Esophagus (tissue), 2 donors: ENCODE results near the gene ANKLE1. TPM values are rescaled to one million over a fixed set of nuclear protein-coding genes. Genes with fewer than 3 reads are reported as not detected.

Experiments
- H3K27ac ChIP-seq, 2 donors: one replicate each; pipeline ENCODE4 v1.5.1; 2013; ENCODE audit warnings: low read depth in 2 of 2, mild to moderate bottlenecking in 2 of 2, inconsistent platforms in 1 of 2, low read length in 1 of 2, moderate library complexity in 1 of 2
- H3K27me3 ChIP-seq, 2 donors: one replicate each; pipeline ENCODE4 v1.6.1; 2013; ENCODE audit warnings: low read length in 2 of 2, control low read depth in 1 of 2, mild to moderate bottlenecking in 1 of 2; ENCODE audit not compliant: insufficient read depth in 2 of 2, control insufficient read depth in 1 of 2
- H3K36me3 ChIP-seq, 2 donors: one replicate each; pipeline ENCODE4 v1.6.1; 2013; ENCODE audit warnings: low read length in 1 of 2; ENCODE audit not compliant: control insufficient read depth in 2 of 2, insufficient read depth in 2 of 2
- H3K4me1 ChIP-seq, 2 donors: one replicate each; pipeline ENCODE4 v1.6.1; 2013; ENCODE audit warnings: low read length in 1 of 2; ENCODE audit not compliant: control insufficient read depth in 2 of 2, insufficient read depth in 2 of 2
- H3K4me3 ChIP-seq, 2 donors: one replicate each; pipeline ENCODE4 v1.5.1; 2013; ENCODE audit warnings: low read length in 2 of 2, mild to moderate bottlenecking in 2 of 2, low read depth in 1 of 2, moderate library complexity in 1 of 2
- H3K9me3 ChIP-seq, 2 donors: one replicate each; pipeline ENCODE4 v1.6.1; 2013; ENCODE audit warnings: mild to moderate bottlenecking in 2 of 2, low read depth in 1 of 2, low read length in 1 of 2, moderate library complexity in 1 of 2; ENCODE audit not compliant: control insufficient read depth in 2 of 2, insufficient read depth in 1 of 2
- WGBS, 2 donors: extraction: QIAGEN DNeasy Blood & Tissue Kit; methylation state at CpG; one replicate each; pipeline ENCODE4 v1.1.7; 2013; 5-methylcytosine and 5-hydroxymethylcytosine counted together
- polyA plus RNA-seq, 2 donors: library from polyadenylated mRNA; stranded (reverse); fragments of 200-250 nt; gene quantifications; one replicate each; pipeline ENCODE4 v1.2.3, GENCODE V29; 2013
- donor health status: healthy with polysubstance abuse.
- donor health status: Bipolar disorder and iron deficiency.

Gene ANKLE1
- polyA plus RNA-seq, 2 donors, result 0.22 to 0.45 TPM

- peaks cover 14 to 24% of the 10 kb centered on the region in 2 donors for H3K36me3 ChIP-seq
- H3K27me3 ChIP-seq, result no peaks in the 10 kb centered on the region
- WGBS, 2 donors, result 78 to 81% methylated on average over 20 of the region's 20 CpGs
- H3K4me1 ChIP-seq, result peaks cover 5 to 17% of the 10 kb centered on the region in 2 donors
- peaks cover 0 to 6% of the 10 kb centered on the region in 2 donors for H3K9me3 ChIP-seq
- no peak overlapping the region for H3K4me3 ChIP-seq
- H3K27ac ChIP-seq, result peak overlapping the region in 1 of 2 donors; percentile 18
Observed at GRCh38 chr19:17312189-17313113, 30.8 kb downstream of the ANKLE1 start.

DNA sequence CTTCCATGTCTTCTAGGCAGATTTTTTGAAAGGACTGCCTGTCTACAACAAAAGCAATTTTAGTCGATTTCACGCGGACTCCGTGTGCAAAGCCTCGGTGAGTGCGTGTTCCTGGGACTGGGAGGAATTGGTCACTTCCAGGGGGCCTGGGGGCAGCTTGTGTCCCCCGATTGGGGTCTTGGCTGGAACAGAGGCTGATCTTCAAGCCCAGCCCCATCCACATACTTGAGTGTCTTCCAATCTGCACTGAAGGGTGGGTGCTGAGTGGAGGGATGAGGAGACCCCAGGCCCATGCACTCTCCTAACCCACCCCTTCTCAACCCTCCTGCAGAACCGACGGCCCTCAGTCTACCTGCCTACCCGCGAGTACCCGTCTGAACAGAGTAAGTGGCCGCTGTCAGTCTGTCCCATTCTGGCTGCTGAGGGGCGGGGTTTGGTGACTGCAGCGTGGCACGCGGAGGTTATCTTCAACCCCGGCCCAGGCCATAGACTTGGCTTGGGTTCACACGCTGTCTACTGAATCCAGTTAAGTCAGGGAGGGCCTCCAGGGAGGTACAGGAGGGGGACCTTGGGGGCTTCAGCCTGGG lies 32.4 kb downstream of the ANKLE1 start:
- no peak overlapping the region for H3K4me3 ChIP-seq
- peaks cover 14 to 27% of the 10 kb centered on the region in 2 donors for H3K36me3 ChIP-seq
- H3K27me3 ChIP-seq, result no peaks in the 10 kb centered on the region
- WGBS, 2 donors, result 89 to 91% methylated on average over 19 of the region's 19 CpGs
- H3K27ac ChIP-seq, result no peak overlapping the region
- peaks cover 0 to 6% of the 10 kb centered on the region in 2 donors for H3K9me3 ChIP-seq
- H3K4me1 ChIP-seq, result peaks cover 5 to 15% of the 10 kb centered on the region in 2 donors

- Histone ChIP-seq H3K4me3 (no peak overlapping the region), H3K4me1 (no peaks in the 10 kb centered on the region), H3K36me3 (peaks cover 16 to 42% of the 10 kb centered on the region in 2 donors), H3K27ac (no peak overlapping the region), H3K9me3 (peaks cover 0 to 6% of the 10 kb centered on the region in 2 donors), H3K27me3 (no peaks in the 10 kb centered on the region)
- 72 to 74% methylated on average over 6 of the region's 6 CpGs for WGBS, 2 donors
Observed at GRCh38 chr19:17318966-17319365, 37.3 kb downstream of the ANKLE1 start.

GRCh38 chr19:17319473-17320238 lies 38.0 kb downstream of the ANKLE1 start:
- H3K27ac ChIP-seq, result no peak overlapping the region
- peaks cover 10 to 36% of the 10 kb centered on the region in 2 donors for H3K36me3 ChIP-seq
- peaks cover 0 to 3% of the 10 kb centered on the region in 2 donors for H3K9me3 ChIP-seq
- H3K4me3 ChIP-seq, result no peak overlapping the region
- H3K4me1 ChIP-seq, result no peaks in the 10 kb centered on the region
- no peaks in the 10 kb centered on the region for H3K27me3 ChIP-seq
- WGBS, 2 donors, result 90 to 93% methylated on average over 38 to 40 of the region's 40 CpGs

DNA sequence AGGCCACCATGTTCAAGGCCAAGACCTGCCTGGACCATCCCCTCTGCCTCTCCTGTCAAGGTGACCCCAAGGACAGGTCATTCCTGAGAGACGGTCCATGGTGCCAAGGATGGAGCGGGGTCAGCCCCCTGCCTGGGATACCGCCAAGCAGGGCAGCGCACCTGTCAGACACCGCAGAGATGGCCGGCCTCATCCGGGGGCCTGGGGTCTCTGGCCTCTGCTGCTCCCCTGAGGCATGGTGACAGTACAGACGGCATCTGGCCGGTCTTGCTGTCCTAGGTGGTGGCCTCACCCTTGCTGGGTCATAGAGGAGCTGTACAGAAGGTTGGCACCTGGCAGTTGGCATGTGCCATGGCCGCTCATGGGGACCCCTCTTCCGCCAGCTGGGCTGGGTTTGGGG lies 38.7 kb downstream of the ANKLE1 start:
- Histone ChIP-seq H3K27ac (no peak overlapping the region), H3K27me3 (no peaks in the 10 kb centered on the region), H3K36me3 (peaks cover 9 to 39% of the 10 kb centered on the region in 2 donors), H3K4me1 (no peaks in the 10 kb centered on the region), H3K9me3 (peaks cover 0 to 3% of the 10 kb centered on the region in 2 donors), H3K4me3 (no peak overlapping the region)
- 79 to 89% methylated on average over 11 of the region's 11 CpGs for WGBS, 2 donors

- Histone ChIP-seq H3K36me3 (peaks cover 5 to 31% of the 10 kb centered on the region in 2 donors), H3K27me3 (no peaks in the 10 kb centered on the region)
- 82 to 85% methylated on average over 19 of the region's 19 CpGs for WGBS, 2 donors
Observed at GRCh38 chr19:17321655-17322489, 40.2 kb downstream of the ANKLE1 start.

DNA sequence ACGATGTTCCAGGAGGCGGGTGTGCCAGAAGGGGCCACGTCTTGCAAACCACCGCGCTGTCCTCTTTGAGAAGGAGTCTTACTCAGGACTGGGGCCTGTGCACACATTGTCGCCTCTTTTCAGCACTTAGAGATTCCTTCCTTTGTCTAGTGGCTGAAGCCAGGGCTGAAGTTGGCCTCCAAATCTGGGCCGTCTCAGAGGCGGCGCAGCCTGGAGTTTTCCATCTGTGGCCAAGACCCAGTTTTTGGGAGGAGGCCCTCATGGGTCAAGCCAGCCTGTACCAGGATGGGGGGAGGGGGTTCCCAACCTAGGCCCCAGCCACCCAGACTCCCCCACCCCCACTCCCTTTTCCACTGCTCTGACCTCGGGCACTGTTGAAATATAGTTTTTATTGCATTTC lies 41.2 kb downstream of the ANKLE1 start:
- Histone ChIP-seq H3K9me3 (no peaks in the 10 kb centered on the region), H3K4me1 (no peaks in the 10 kb centered on the region), H3K27ac (no peak overlapping the region), H3K27me3 (no peaks in the 10 kb centered on the region), H3K36me3 (peaks cover 5 to 31% of the 10 kb centered on the region in 2 donors), H3K4me3 (no peak overlapping the region)
- 70 to 78% methylated on average over 10 of the region's 10 CpGs for WGBS, 2 donors

More at GRCh38 chr19:17321655-17322489, 40.2 kb downstream of the ANKLE1 start:
- H3K27ac ChIP-seq, result no peak overlapping the region
- H3K4me1 ChIP-seq, result no peaks in the 10 kb centered on the region
- no peak overlapping the region for H3K4me3 ChIP-seq
- no peaks in the 10 kb centered on the region for H3K9me3 ChIP-seq

DNA sequence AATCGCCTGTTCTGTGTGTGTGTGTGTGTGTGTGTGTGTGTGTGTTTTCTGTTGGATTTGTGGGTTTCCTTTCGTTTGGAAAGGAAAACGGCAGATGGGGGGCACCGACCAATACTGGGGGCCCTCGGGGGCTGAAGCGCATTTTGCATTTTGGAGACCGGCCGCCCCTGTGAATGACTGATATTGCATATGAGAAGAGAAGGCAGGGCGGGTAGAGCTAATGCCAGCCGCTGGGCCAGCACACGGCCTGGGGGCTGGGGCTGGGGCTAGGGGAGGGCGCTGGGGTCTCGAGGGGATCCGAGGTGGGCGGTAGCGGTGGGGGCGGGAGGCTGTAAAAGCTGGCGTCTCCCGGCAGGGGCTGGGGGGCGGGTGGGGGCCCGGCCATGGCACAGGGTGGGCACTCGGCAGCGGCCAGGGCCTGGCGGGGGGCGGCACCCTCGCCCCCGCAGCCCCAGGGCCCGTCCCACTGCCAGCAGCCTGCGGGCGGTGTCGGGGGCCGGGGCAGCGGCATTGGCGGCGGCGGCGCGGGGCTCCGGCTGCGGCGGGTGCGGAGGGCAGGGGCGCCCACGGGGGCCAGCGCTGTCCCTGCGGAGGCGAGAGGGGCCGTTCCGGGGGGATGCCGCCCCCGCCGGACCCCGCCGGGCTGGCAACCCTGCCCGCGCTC lies 41.7 kb downstream of the ANKLE1 start:
- no peak overlapping the region for H3K4me3 ChIP-seq
- H3K27ac ChIP-seq, result no peak overlapping the region
- H3K36me3 ChIP-seq, result peaks cover 5 to 31% of the 10 kb centered on the region in 2 donors
- H3K4me1 ChIP-seq, result no peaks in the 10 kb centered on the region
- no peaks in the 10 kb centered on the region for H3K9me3 ChIP-seq
- 42 to 44% methylated on average over 44 to 56 of the region's 56 CpGs for WGBS, 2 donors
- H3K27me3 ChIP-seq, result no peaks in the 10 kb centered on the region
